NT2/D1 (cell line): ENCODE data around the gene KIN.

ENCODE experiments used
- YY1 ChIP-seq: IDR thresholded peaks from 2 replicates; pipeline ENCODE4 v1.6.1; 2011; ENCODE audit not compliant: insufficient read length, insufficient read depth
- ZNF274 ChIP-seq: IDR thresholded peaks from 2 replicates; pipeline ENCODE4 v1.6.1; 2011; ENCODE audit warnings: mild to moderate bottlenecking, low read depth, low read length

DNA sequence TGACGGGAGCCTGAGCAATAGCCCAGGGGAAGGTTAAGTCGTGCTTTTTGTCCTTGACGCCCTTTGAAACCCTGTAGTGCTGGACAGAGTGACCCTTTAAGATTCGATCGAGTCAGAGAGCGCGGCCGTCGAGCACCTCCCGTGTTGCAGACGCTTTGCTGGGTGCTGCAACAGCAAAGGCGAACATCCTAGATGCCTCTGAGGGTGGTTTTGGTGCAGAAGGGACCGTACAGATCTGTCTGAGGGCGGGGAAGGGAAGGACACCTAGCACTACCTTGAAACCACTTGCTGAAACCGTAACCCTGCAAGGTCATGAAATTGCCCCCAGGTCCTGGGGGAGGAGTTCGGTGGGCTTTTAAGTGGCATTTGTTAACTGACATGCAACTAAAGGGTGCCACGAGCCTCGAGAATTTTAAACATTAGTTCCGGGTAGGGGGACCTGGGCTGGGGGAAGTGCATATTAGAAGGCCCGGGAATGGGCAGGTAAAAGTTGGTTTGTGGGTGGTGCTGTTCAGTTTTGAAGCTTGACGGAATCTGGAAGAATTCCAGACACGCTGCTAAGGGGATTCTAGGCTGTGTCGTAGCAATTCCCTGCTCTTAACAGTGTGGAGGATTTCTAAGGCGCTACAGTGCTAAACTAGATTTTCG, 970 bp upstream of the KIN start:
- no peak for TF ChIP-seq YY1
- no peak for TF ChIP-seq ZNF274
